Sigmoid colon (tissue), 4 donors: ENCODE data around the gene UBAP2.

ENCODE experiments used
- EP300 ChIP-seq, 4 donors: sonication (generic); formaldehyde crosslinking; IDR thresholded peaks; one replicate each; pipeline ENCODE4 v1.6.1; 2017; ENCODE audit warnings: antibody characterized with exemption in 4 of 4
- POLR2A ChIP-seq, 2 donors: fragments of 450-650 bp; IDR thresholded peaks; one replicate each; pipeline ENCODE4 v1.6.1; 2016; ENCODE audit warnings: antibody characterized with exemption in 2 of 2, mild to moderate bottlenecking in 2 of 2, moderate library complexity in 2 of 2
- TF ChIP-seq, protein P1 (sequence below), 4 experiments: fragments of 450-650 bp in 3 of 4; fragments of 200-600 bp in 1 of 4; IDR thresholded peaks; one replicate each; pipeline ENCODE4 v1.5.1; 2016 to 2019; ENCODE audit warnings: antibody characterized with exemption in 4 of 4, mild to moderate bottlenecking in 3 of 4, moderate library complexity in 2 of 4

DNA sequence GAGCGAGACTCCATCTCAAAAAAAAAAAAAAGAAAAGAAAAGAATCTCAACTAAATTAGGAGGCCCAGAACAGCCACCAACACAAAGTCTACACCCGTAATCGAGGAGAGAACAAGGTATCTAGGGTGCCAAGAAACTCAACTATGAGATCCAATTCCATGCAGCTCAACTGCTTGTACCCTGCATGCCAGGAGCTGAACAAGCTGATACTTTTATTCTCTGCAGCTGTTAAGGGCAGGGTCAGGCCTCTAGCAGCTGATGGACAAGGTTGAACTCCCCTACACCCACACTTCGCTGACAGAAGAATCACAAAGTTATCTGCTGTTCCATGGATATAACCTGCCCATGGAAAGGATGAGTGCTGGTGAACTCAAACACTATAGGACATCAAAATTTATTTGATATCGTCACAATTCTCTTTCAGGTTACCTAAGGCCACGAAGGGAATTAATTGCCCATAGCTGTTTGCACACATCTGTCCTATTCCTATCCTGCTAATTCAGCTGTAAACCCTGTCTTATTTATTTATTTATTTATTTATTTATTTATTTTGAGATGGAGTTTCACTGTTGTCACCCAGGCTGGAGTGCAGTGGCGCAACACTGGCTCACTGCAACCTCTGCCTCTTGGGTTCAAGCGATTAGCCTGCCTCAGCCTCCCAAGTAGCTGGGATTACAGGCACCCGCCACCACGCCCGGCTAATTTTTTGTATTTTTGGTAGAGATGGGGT, 20.7 kb downstream of the UBAP2 start:
- TF ChIP-seq, protein P1, sequence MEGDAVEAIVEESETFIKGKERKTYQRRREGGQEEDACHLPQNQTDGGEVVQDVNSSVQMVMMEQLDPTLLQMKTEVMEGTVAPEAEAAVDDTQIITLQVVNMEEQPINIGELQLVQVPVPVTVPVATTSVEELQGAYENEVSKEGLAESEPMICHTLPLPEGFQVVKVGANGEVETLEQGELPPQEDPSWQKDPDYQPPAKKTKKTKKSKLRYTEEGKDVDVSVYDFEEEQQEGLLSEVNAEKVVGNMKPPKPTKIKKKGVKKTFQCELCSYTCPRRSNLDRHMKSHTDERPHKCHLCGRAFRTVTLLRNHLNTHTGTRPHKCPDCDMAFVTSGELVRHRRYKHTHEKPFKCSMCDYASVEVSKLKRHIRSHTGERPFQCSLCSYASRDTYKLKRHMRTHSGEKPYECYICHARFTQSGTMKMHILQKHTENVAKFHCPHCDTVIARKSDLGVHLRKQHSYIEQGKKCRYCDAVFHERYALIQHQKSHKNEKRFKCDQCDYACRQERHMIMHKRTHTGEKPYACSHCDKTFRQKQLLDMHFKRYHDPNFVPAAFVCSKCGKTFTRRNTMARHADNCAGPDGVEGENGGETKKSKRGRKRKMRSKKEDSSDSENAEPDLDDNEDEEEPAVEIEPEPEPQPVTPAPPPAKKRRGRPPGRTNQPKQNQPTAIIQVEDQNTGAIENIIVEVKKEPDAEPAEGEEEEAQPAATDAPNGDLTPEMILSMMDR (IDR thresholded peaks at IDR 0.05), result no peak
- TF ChIP-seq POLR2A (IDR thresholded peaks at IDR 0.05), result no peak
- TF ChIP-seq EP300 (IDR thresholded peaks at IDR 0.05), result no peak
